ENCODE data around the gene YWHAG. TPM values are rescaled to one million over a fixed set of nuclear protein-coding genes. Genes with fewer than 3 reads are reported as not detected.
A peak's percentile ranks its signal among the peaks of the same experiment; 100 is the strongest.

The YWHAG gene
- total and polyA plus RNA-seq, 2 of the 13 experiments (the other 11 are each of a cell fraction or from before 2014, with no cell fraction given): 36.9 to 67.5 TPM

DNA sequence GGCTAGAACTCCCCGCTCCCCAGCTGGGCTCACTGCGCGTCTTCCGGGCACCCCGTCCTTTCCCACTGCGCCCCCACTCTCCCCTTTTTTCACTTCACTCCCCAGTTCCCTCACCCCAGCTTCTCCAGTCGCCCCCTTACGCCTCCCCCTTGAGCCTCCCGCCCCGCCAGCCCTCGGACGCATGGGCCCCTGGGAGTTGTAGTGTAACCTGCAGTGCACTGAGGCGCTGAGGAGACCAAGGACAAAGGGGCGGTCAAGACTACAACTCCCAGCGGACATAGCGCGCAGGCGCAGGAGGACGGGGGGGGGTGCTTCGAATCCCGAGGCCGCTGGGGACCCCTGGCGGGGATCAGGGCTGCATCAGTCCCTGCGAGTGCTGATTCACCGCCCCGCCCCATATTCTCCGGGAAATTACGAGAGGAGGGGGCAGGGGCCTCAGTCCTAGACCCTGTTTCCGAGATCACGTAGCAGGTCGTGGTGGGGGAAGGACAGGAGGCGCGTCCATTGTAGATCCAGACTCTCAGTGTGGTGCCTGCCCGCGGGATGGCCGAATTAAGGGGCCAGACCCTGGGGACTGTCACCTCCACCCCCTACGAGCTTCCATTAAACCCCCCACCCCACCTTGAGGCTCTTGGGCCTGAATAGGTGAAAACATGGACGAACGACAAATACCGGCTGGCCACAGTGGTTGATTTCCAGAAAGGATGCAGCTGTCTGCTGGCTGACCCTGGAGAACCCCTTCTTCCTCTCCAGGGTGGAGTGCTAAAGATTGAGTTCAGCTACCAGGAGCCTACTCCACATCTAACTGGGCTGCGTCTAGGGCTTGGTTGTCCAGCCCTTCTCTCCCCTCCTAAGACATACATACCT is 553 bp upstream of the YWHAG start (continued):
- TF ChIP-seq ZSCAN30 (CRISPR knock-in tag; IDR thresholded peaks at IDR 0.05) (no peak), THAP11 (CRISPR knock-in tag; IDR thresholded peaks at IDR 0.05) (peak; percentile 96), ARID2 (CRISPR knock-in tag; IDR thresholded peaks at IDR 0.05; ENCODE audit: borderline replicate concordance) (no peak), ATAD3A (CRISPR knock-in tag; IDR thresholded peaks at IDR 0.05) (no peak), ZNF296 (CRISPR knock-in tag; conservative IDR thresholded peaks at IDR 0.05) (no peak), SALL1 (CRISPR knock-in tag; IDR thresholded peaks at IDR 0.05) (peak; percentile 88), TCF7L2 (IDR thresholded peaks at IDR 0.05; ENCODE audit: low read depth, low read length) (no peak), ZNF432 (CRISPR knock-in tag; IDR thresholded peaks at IDR 0.05; ENCODE audit: borderline replicate concordance) (no peak), ARNTL (CRISPR knock-in tag; IDR thresholded peaks at IDR 0.05) (no peak), ARNT2 (CRISPR knock-in tag; IDR thresholded peaks at IDR 0.05; ENCODE audit: low read depth) (peak; percentile 76; the same call in 1 of the 2 replicates), ZNF230 (CRISPR knock-in tag; IDR thresholded peaks at IDR 0.05) (peak; percentile 43; the same call in 1 of the 2 replicates), CREBL2 (CRISPR knock-in tag; IDR thresholded peaks at IDR 0.05; ENCODE audit: borderline replicate concordance) (no peak), EEA1 (CRISPR knock-in tag; IDR thresholded peaks at IDR 0.05; ENCODE audit: borderline replicate concordance) (no peak), ZNF564 (CRISPR knock-in tag; IDR thresholded peaks at IDR 0.05) (no peak; the same call in 1 of the 2 replicates), ZBTB39 (CRISPR knock-in tag; IDR thresholded peaks at IDR 0.05) (peak; percentile 56; the same call in 1 of the 2 replicates), ARNT (IDR thresholded peaks at IDR 0.05) (no peak), TAF15 (IDR thresholded peaks at IDR 0.05; ENCODE audit: low read depth, low read length, poor library complexity, severe bottlenecking) (peak; percentile 85), TCF7 (IDR thresholded peaks at IDR 0.05; ENCODE audit: low read depth) (no peak), ZNF503 (CRISPR knock-in tag; IDR thresholded peaks at IDR 0.05) (no peak), RELA (CRISPR knock-in tag; IDR thresholded peaks at IDR 0.05) (no peak), MTA1 (CRISPR knock-in tag; IDR thresholded peaks at IDR 0.05; ENCODE audit: borderline replicate concordance) (no peak)
- TF ChIP-seq, protein P1, sequence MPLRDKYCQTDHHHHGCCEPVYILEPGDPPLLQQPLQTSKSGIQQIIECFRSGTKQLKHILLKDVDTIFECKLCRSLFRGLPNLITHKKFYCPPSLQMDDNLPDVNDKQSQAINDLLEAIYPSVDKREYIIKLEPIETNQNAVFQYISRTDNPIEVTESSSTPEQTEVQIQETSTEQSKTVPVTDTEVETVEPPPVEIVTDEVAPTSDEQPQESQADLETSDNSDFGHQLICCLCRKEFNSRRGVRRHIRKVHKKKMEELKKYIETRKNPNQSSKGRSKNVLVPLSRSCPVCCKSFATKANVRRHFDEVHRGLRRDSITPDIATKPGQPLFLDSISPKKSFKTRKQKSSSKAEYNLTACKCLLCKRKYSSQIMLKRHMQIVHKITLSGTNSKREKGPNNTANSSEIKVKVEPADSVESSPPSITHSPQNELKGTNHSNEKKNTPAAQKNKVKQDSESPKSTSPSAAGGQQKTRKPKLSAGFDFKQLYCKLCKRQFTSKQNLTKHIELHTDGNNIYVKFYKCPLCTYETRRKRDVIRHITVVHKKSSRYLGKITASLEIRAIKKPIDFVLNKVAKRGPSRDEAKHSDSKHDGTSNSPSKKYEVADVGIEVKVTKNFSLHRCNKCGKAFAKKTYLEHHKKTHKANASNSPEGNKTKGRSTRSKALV (CRISPR knock-in tag; IDR thresholded peaks at IDR 0.05): no peak
